Measurements from ENCODE around the gene POMT1. TPM values are rescaled to one million over a fixed set of nuclear protein-coding genes. Genes with fewer than 3 reads are reported as not detected.

POMT1 gene
- total RNA-seq, 1 donor from 2014 or later, result 44.7 TPM

- DNase-seq (ENCODE audit: low read depth), result no peak
Measured at GRCh38 chr9:131554843-131555351, 52.2 kb downstream of the POMT1 start.

- no peak for DNase-seq (ENCODE audit: low read depth)
Measured at GRCh38 chr9:131555841-131556673, 53.3 kb downstream of the POMT1 start.

GRCh38 chr9:131557855-131558548 is 55.3 kb downstream of the POMT1 start:
- no peak for DNase-seq (ENCODE audit: low read depth)

- DNase-seq (ENCODE audit: low read depth), result no peak
Measured at GRCh38 chr9:131559421-131560000, 56.8 kb downstream of the POMT1 start.

GRCh38 chr9:131562032-131562959 is 59.6 kb downstream of the POMT1 start:
- peak; percentile 41 for DNase-seq (ENCODE audit: low read depth)

- DNase-seq (ENCODE audit: low read depth), result no peak
Measured at GRCh38 chr9:131565369-131565768, 62.7 kb downstream of the POMT1 start.

- no peak for DNase-seq (ENCODE audit: low read depth)
Measured at GRCh38 chr9:131566158-131566557, 63.4 kb downstream of the POMT1 start.

GRCh38 chr9:131567910-131568309 is 65.2 kb downstream of the POMT1 start:
- no peak for DNase-seq (ENCODE audit: low read depth)

Other genes with a start within 250 kb of the POMT1 start
- gene FAM78A, start 226.4 kb upstream of the POMT1 start, total RNA-seq, result 0.17 and 0.85 TPM in 2 replicates
- 8.0 and 9.9 TPM in 2 replicates for gene PLPP7, start 213.2 kb upstream of the POMT1 start, total RNA-seq
- gene PRRC2B, start 108.8 kb upstream of the POMT1 start, total RNA-seq, result 30.2 and 172 TPM in 2 replicates
- 12.2 and 18.4 TPM in 2 replicates for gene UCK1, start 28.3 kb downstream of the POMT1 start, total RNA-seq
- 0.20 TPM in 1 of 2 replicates, not detected in the other for gene PRRT1B, start 42.6 kb downstream of the POMT1 start, total RNA-seq
- gene RAPGEF1, start 237.2 kb downstream of the POMT1 start, total RNA-seq, result 20.8 and 31.3 TPM in 2 replicates

Data from renal cortical epithelial cell (primary cell).